ENCODE data around the gene OR13J1.

GRCh38 chr9:35856882-35857281, 13.3 kb downstream of the OR13J1 start:
- no peak for TF ChIP-seq CTCF (IDR thresholded peaks at IDR 0.05)
- TF ChIP-seq POLR2A (IDR thresholded peaks at IDR 0.05), result no peak

Data from body of pancreas (tissue), 4 donors.